ENCODE results near the gene PARN.
A peak's percentile ranks its signal among the peaks of the same experiment; 100 is the strongest.
"Not testable (repeated sequence)": the region's sequence is repeated elsewhere in the genome, so short reads cannot be mapped to it uniquely, and the experiment has no call there.

Gene PARN

GRCh38 chr16:14454391-14454790 is 175.7 kb downstream of the PARN start:
- DNase-seq: no peak
- Mint-ChIP-seq H3K4me1 (no peaks in the 10 kb centered on the region), H3K27me3 (no peaks in the 10 kb centered on the region), H3K27ac (no peak overlapping the region), H3K4me3 (no peak overlapping the region), H3K9me3 (no peaks in the 10 kb centered on the region), H3K36me3 (no peaks in the 10 kb centered on the region)
- CTCF ChIA-PET: no interaction called here

- Mint-ChIP-seq H3K27me3 (no peaks in the 10 kb centered on the region), H3K4me3 (no peak overlapping the region), H3K36me3 (no peaks in the 10 kb centered on the region), H3K27ac (no peak overlapping the region), H3K4me1 (no peaks in the 10 kb centered on the region), H3K9me3 (no peaks in the 10 kb centered on the region)
- CTCF ChIA-PET: no interaction called here
- DNase-seq: no peak
Measured at GRCh38 chr16:14452066-14452465, 178.0 kb downstream of the PARN start.

- Mint-ChIP-seq H3K4me3 (no peak overlapping the region), H3K9me3 (no peaks in the 10 kb centered on the region), H3K27me3 (no peaks in the 10 kb centered on the region), H3K27ac (no peak overlapping the region), H3K36me3 (peaks cover 4% of the 10 kb centered on the region), H3K4me1 (no peaks in the 10 kb centered on the region)
- DNase-seq: no peak
- CTCF ChIA-PET: no interaction called here
Measured at GRCh38 chr16:14450846-14451245, 179.2 kb downstream of the PARN start.

GRCh38 chr16:14449790-14450480 is 180.1 kb downstream of the PARN start:
- no peak for DNase-seq
- Mint-ChIP-seq H3K27ac (no peak overlapping the region), H3K9me3 (no peaks in the 10 kb centered on the region), H3K4me3 (no peak overlapping the region), H3K36me3 (peaks cover 8% of the 10 kb centered on the region), H3K27me3 (no peaks in the 10 kb centered on the region), H3K4me1 (no peaks in the 10 kb centered on the region)
- CTCF ChIA-PET: no interaction called here

- no peaks in the 10 kb centered on the region for H3K9me3 Mint-ChIP-seq
Measured at GRCh38 chr16:14449334-14449733, 180.7 kb downstream of the PARN start.

GRCh38 chr16:14448879-14449278 is 181.2 kb downstream of the PARN start:
- Mint-ChIP-seq H3K4me3 (no peak overlapping the region), H3K27me3 (no peaks in the 10 kb centered on the region), H3K27ac (no peak overlapping the region), H3K4me1 (no peaks in the 10 kb centered on the region), H3K9me3 (no peaks in the 10 kb centered on the region), H3K36me3 (peaks cover 8% of the 10 kb centered on the region)
- no peak for DNase-seq
- CTCF ChIA-PET: no interaction called here

More at GRCh38 chr16:14449334-14449733, 180.7 kb downstream of the PARN start:
- no peak for DNase-seq
- no peak overlapping the region for H3K4me3 Mint-ChIP-seq
- no peaks in the 10 kb centered on the region for H3K27me3 Mint-ChIP-seq
- no peak overlapping the region for H3K27ac Mint-ChIP-seq
- H3K36me3 Mint-ChIP-seq: peaks cover 8% of the 10 kb centered on the region
- no peaks in the 10 kb centered on the region for H3K4me1 Mint-ChIP-seq
- CTCF ChIA-PET: no interaction called here

GRCh38 chr16:14447783-14448182 is 182.3 kb downstream of the PARN start:
- H3K4me1 Mint-ChIP-seq: no peaks in the 10 kb centered on the region
- CTCF ChIA-PET: no interaction called here
- no peak overlapping the region for H3K4me3 Mint-ChIP-seq
- peaks cover 8% of the 10 kb centered on the region for H3K36me3 Mint-ChIP-seq
- no peak overlapping the region for H3K27ac Mint-ChIP-seq
- no peaks in the 10 kb centered on the region for H3K9me3 Mint-ChIP-seq
- DNase-seq: no peak
- no peaks in the 10 kb centered on the region for H3K27me3 Mint-ChIP-seq

- Mint-ChIP-seq H3K27me3 (no peaks in the 10 kb centered on the region), H3K4me3 (no peak overlapping the region), H3K27ac (no peak overlapping the region), H3K36me3 (peaks cover 8% of the 10 kb centered on the region), H3K9me3 (no peaks in the 10 kb centered on the region), H3K4me1 (no peaks in the 10 kb centered on the region)
- no peak for DNase-seq
- CTCF ChIA-PET: no interaction called here
Measured at GRCh38 chr16:14446796-14447195, 183.3 kb downstream of the PARN start.

- H3K27me3 Mint-ChIP-seq: no peaks in the 10 kb centered on the region
- CTCF ChIA-PET: no interaction called here
- H3K36me3 Mint-ChIP-seq: peaks cover 8% of the 10 kb centered on the region
- no peaks in the 10 kb centered on the region for H3K9me3 Mint-ChIP-seq
- H3K4me3 Mint-ChIP-seq: no peak overlapping the region
- H3K27ac Mint-ChIP-seq: no peak overlapping the region
- H3K4me1 Mint-ChIP-seq: no peaks in the 10 kb centered on the region
- DNase-seq: no peak
Measured at GRCh38 chr16:14445937-14446715, 183.9 kb downstream of the PARN start.

- no peaks in the 10 kb centered on the region for H3K27me3 Mint-ChIP-seq
- no peak overlapping the region for H3K4me3 Mint-ChIP-seq
- no peaks in the 10 kb centered on the region for H3K4me1 Mint-ChIP-seq
- no peaks in the 10 kb centered on the region for H3K9me3 Mint-ChIP-seq
- no peak overlapping the region for H3K27ac Mint-ChIP-seq
- H3K36me3 Mint-ChIP-seq: peaks cover 8% of the 10 kb centered on the region
- no peak for DNase-seq
- CTCF ChIA-PET: no interaction called here
Measured at GRCh38 chr16:14444979-14445810, 184.9 kb downstream of the PARN start.

- CTCF ChIA-PET: not testable (repeated sequence)
Measured at GRCh38 chr16:14441533-14441932, 188.5 kb downstream of the PARN start.

GRCh38 chr16:14438256-14438655 is 191.8 kb downstream of the PARN start:
- Mint-ChIP-seq H3K9me3 (no peaks in the 10 kb centered on the region), H3K27ac (peak overlapping the region; percentile 20), H3K4me1 (peaks cover 41% of the 10 kb centered on the region), H3K27me3 (no peaks in the 10 kb centered on the region), H3K4me3 (no peak overlapping the region), H3K36me3 (peaks cover 9% of the 10 kb centered on the region)
- no peak for DNase-seq
- CTCF ChIA-PET: no interaction called here

More at GRCh38 chr16:14441533-14441932, 188.5 kb downstream of the PARN start:
- DNase-seq, H3K4me3 Mint-ChIP-seq, H3K27ac Mint-ChIP-seq, H3K27me3 Mint-ChIP-seq, H3K36me3 Mint-ChIP-seq, H3K9me3 Mint-ChIP-seq: not testable (repeated sequence)
- peaks cover 21% of the 10 kb centered on the region for H3K4me1 Mint-ChIP-seq

- CTCF ChIA-PET: no interaction called here
- no peak for DNase-seq
- H3K27ac Mint-ChIP-seq: peak overlapping the region; percentile 9
- no peak overlapping the region for H3K4me3 Mint-ChIP-seq
- H3K36me3 Mint-ChIP-seq: peaks cover 10% of the 10 kb centered on the region
- H3K4me1 Mint-ChIP-seq: peaks cover 41% of the 10 kb centered on the region
- no peaks in the 10 kb centered on the region for H3K27me3 Mint-ChIP-seq
- no peaks in the 10 kb centered on the region for H3K9me3 Mint-ChIP-seq
Measured at GRCh38 chr16:14437426-14437825, 192.6 kb downstream of the PARN start.

GRCh38 chr16:14436401-14436955 is 193.6 kb downstream of the PARN start:
- H3K4me1 Mint-ChIP-seq: peaks cover 41% of the 10 kb centered on the region
- peak; percentile 49 for DNase-seq
- CTCF ChIA-PET: no interaction called here
- H3K36me3 Mint-ChIP-seq: peaks cover 15% of the 10 kb centered on the region
- H3K27ac Mint-ChIP-seq: peak overlapping the region; percentile 80
- no peaks in the 10 kb centered on the region for H3K9me3 Mint-ChIP-seq
- H3K27me3 Mint-ChIP-seq: no peaks in the 10 kb centered on the region
- H3K4me3 Mint-ChIP-seq: peak overlapping the region; percentile 11
